ENCODE data around the gene GATA6. TPM values are rescaled to one million over a fixed set of nuclear protein-coding genes. Genes with fewer than 3 reads are reported as not detected.

Gene GATA6
- total RNA-seq, 1 experiment from 2014 or later = not detected

- no peak for DNase-seq
- no peak overlapping the region for H3K4me3 ChIP-seq (ENCODE audit: low read length)
- no peaks in the 10 kb centered on the region for H4K20me1 ChIP-seq (ENCODE audit: insufficient read depth, low read depth, low read length)
- no peaks in the 10 kb centered on the region for H3K4me1 ChIP-seq (ENCODE audit: low read length)
- no peaks in the 10 kb centered on the region for H3K27me3 ChIP-seq (ENCODE audit: low read length)
- H3K27ac ChIP-seq (ENCODE audit: low read length) = no peak overlapping the region
- no peaks in the 10 kb centered on the region for H3K79me2 ChIP-seq (ENCODE audit: low read length)
- H3K9ac ChIP-seq (ENCODE audit: low read length) = no peak overlapping the region
- no peak overlapping the region for H2AFZ ChIP-seq (ENCODE audit: low read length)
- no peaks in the 10 kb centered on the region for H3K9me3 ChIP-seq (ENCODE audit: low read length)
- H3K9me2 ChIP-seq (replicated peaks; ENCODE audit: insufficient read depth, low read length) = no peaks in the 10 kb centered on the region
- H3K36me3 ChIP-seq (ENCODE audit: insufficient read depth, low read length) = no peaks in the 10 kb centered on the region
- H3K4me2 ChIP-seq (ENCODE audit: low read depth, low read length, poor library complexity, severe bottlenecking) = no peak overlapping the region
Observed at GRCh38 chr18:22173928-22174301, 4.5 kb downstream of the GATA6 start.

GRCh38 chr18:22174341-22175145 is 5.2 kb downstream of the GATA6 start:
- Histone ChIP-seq H3K4me3 (ENCODE audit: low read length) (no peak overlapping the region), H3K79me2 (ENCODE audit: low read length) (no peaks in the 10 kb centered on the region), H3K4me1 (ENCODE audit: low read length) (no peaks in the 10 kb centered on the region), H3K36me3 (ENCODE audit: insufficient read depth, low read length) (no peaks in the 10 kb centered on the region), H4K20me1 (ENCODE audit: insufficient read depth, low read depth, low read length) (no peaks in the 10 kb centered on the region), H3K9me2 (replicated peaks; ENCODE audit: insufficient read depth, low read length) (no peaks in the 10 kb centered on the region), H2AFZ (ENCODE audit: low read length) (no peak overlapping the region), H3K27me3 (ENCODE audit: low read length) (no peaks in the 10 kb centered on the region), H3K27ac (ENCODE audit: low read length) (no peak overlapping the region), H3K9ac (ENCODE audit: low read length) (no peak overlapping the region), H3K9me3 (ENCODE audit: low read length) (no peaks in the 10 kb centered on the region), H3K4me2 (ENCODE audit: low read depth, low read length, poor library complexity, severe bottlenecking) (no peak overlapping the region)
- DNase-seq = no peak

GRCh38 chr18:22175346-22175745 is 6.0 kb downstream of the GATA6 start:
- no peak overlapping the region for H2AFZ ChIP-seq (ENCODE audit: low read length)
- no peaks in the 10 kb centered on the region for H4K20me1 ChIP-seq (ENCODE audit: insufficient read depth, low read depth, low read length)
- H3K27ac ChIP-seq (ENCODE audit: low read length) = no peak overlapping the region
- H3K9me3 ChIP-seq (ENCODE audit: low read length) = no peaks in the 10 kb centered on the region
- no peak overlapping the region for H3K4me2 ChIP-seq (ENCODE audit: low read depth, low read length, poor library complexity, severe bottlenecking)
- no peak for DNase-seq
- H3K9me2 ChIP-seq (replicated peaks; ENCODE audit: insufficient read depth, low read length) = no peaks in the 10 kb centered on the region
- H3K36me3 ChIP-seq (ENCODE audit: insufficient read depth, low read length) = no peaks in the 10 kb centered on the region
- no peaks in the 10 kb centered on the region for H3K4me1 ChIP-seq (ENCODE audit: low read length)
- no peaks in the 10 kb centered on the region for H3K79me2 ChIP-seq (ENCODE audit: low read length)
- no peak overlapping the region for H3K4me3 ChIP-seq (ENCODE audit: low read length)
- no peak overlapping the region for H3K9ac ChIP-seq (ENCODE audit: low read length)
- H3K27me3 ChIP-seq (ENCODE audit: low read length) = no peaks in the 10 kb centered on the region

GRCh38 chr18:22176420-22177326 is 7.3 kb downstream of the GATA6 start:
- Histone ChIP-seq H4K20me1 (ENCODE audit: insufficient read depth, low read depth, low read length) (no peaks in the 10 kb centered on the region), H3K9me2 (replicated peaks; ENCODE audit: insufficient read depth, low read length) (no peaks in the 10 kb centered on the region), H3K4me2 (ENCODE audit: low read depth, low read length, poor library complexity, severe bottlenecking) (no peak overlapping the region), H3K4me3 (ENCODE audit: low read length) (no peak overlapping the region), H3K27me3 (ENCODE audit: low read length) (no peaks in the 10 kb centered on the region), H3K27ac (ENCODE audit: low read length) (no peak overlapping the region), H3K36me3 (ENCODE audit: insufficient read depth, low read length) (no peaks in the 10 kb centered on the region), H3K79me2 (ENCODE audit: low read length) (no peaks in the 10 kb centered on the region), H3K4me1 (ENCODE audit: low read length) (no peaks in the 10 kb centered on the region), H3K9me3 (ENCODE audit: low read length) (no peaks in the 10 kb centered on the region), H3K9ac (ENCODE audit: low read length) (no peak overlapping the region), H2AFZ (ENCODE audit: low read length) (no peak overlapping the region)
- no peak for DNase-seq

- Histone ChIP-seq H4K20me1 (ENCODE audit: insufficient read depth, low read depth, low read length) (no peaks in the 10 kb centered on the region), H3K27ac (ENCODE audit: low read length) (no peak overlapping the region), H3K27me3 (ENCODE audit: low read length) (no peaks in the 10 kb centered on the region), H3K79me2 (ENCODE audit: low read length) (no peaks in the 10 kb centered on the region), H3K4me2 (ENCODE audit: low read depth, low read length, poor library complexity, severe bottlenecking) (no peak overlapping the region), H3K9ac (ENCODE audit: low read length) (no peak overlapping the region), H3K4me3 (ENCODE audit: low read length) (no peak overlapping the region), H3K9me3 (ENCODE audit: low read length) (no peaks in the 10 kb centered on the region), H3K36me3 (ENCODE audit: insufficient read depth, low read length) (no peaks in the 10 kb centered on the region), H2AFZ (ENCODE audit: low read length) (no peak overlapping the region), H3K9me2 (replicated peaks; ENCODE audit: insufficient read depth, low read length) (no peaks in the 10 kb centered on the region), H3K4me1 (ENCODE audit: low read length) (no peaks in the 10 kb centered on the region)
- DNase-seq = no peak
Observed at GRCh38 chr18:22177327-22177871, 8.0 kb downstream of the GATA6 start.

- Histone ChIP-seq H3K9me2 (replicated peaks; ENCODE audit: insufficient read depth, low read length) (no peaks in the 10 kb centered on the region), H3K27me3 (ENCODE audit: low read length) (no peaks in the 10 kb centered on the region), H3K4me2 (ENCODE audit: low read depth, low read length, poor library complexity, severe bottlenecking) (no peak overlapping the region), H3K4me3 (ENCODE audit: low read length) (no peak overlapping the region), H4K20me1 (ENCODE audit: insufficient read depth, low read depth, low read length) (no peaks in the 10 kb centered on the region), H3K27ac (ENCODE audit: low read length) (no peak overlapping the region), H3K79me2 (ENCODE audit: low read length) (no peaks in the 10 kb centered on the region), H3K9me3 (ENCODE audit: low read length) (no peaks in the 10 kb centered on the region), H3K36me3 (ENCODE audit: insufficient read depth, low read length) (no peaks in the 10 kb centered on the region), H3K4me1 (ENCODE audit: low read length) (no peaks in the 10 kb centered on the region), H3K9ac (ENCODE audit: low read length) (no peak overlapping the region), H2AFZ (ENCODE audit: low read length) (no peak overlapping the region)
- no peak for DNase-seq
Observed at GRCh38 chr18:22179174-22179573, 9.8 kb downstream of the GATA6 start.

GRCh38 chr18:22179631-22180030 is 10.2 kb downstream of the GATA6 start:
- Histone ChIP-seq H2AFZ (ENCODE audit: low read length) (no peak overlapping the region), H3K4me3 (ENCODE audit: low read length) (no peak overlapping the region), H3K9me3 (ENCODE audit: low read length) (no peaks in the 10 kb centered on the region), H3K4me1 (ENCODE audit: low read length) (no peaks in the 10 kb centered on the region), H3K79me2 (ENCODE audit: low read length) (no peaks in the 10 kb centered on the region), H3K4me2 (ENCODE audit: low read depth, low read length, poor library complexity, severe bottlenecking) (no peak overlapping the region), H3K9me2 (replicated peaks; ENCODE audit: insufficient read depth, low read length) (no peaks in the 10 kb centered on the region), H4K20me1 (ENCODE audit: insufficient read depth, low read depth, low read length) (no peaks in the 10 kb centered on the region), H3K27ac (ENCODE audit: low read length) (no peak overlapping the region), H3K9ac (ENCODE audit: low read length) (no peak overlapping the region), H3K27me3 (ENCODE audit: low read length) (no peaks in the 10 kb centered on the region), H3K36me3 (ENCODE audit: insufficient read depth, low read length) (no peaks in the 10 kb centered on the region)
- DNase-seq = no peak

GRCh38 chr18:22180722-22181121 is 11.3 kb downstream of the GATA6 start:
- H3K4me2 ChIP-seq (ENCODE audit: low read depth, low read length, poor library complexity, severe bottlenecking) = no peak overlapping the region
- no peaks in the 10 kb centered on the region for H3K9me2 ChIP-seq (replicated peaks; ENCODE audit: insufficient read depth, low read length)
- H2AFZ ChIP-seq (ENCODE audit: low read length) = no peak overlapping the region
- H4K20me1 ChIP-seq (ENCODE audit: insufficient read depth, low read depth, low read length) = no peaks in the 10 kb centered on the region
- no peak overlapping the region for H3K27ac ChIP-seq (ENCODE audit: low read length)
- no peaks in the 10 kb centered on the region for H3K79me2 ChIP-seq (ENCODE audit: low read length)
- no peaks in the 10 kb centered on the region for H3K9me3 ChIP-seq (ENCODE audit: low read length)
- H3K36me3 ChIP-seq (ENCODE audit: insufficient read depth, low read length) = no peaks in the 10 kb centered on the region
- H3K27me3 ChIP-seq (ENCODE audit: low read length) = no peaks in the 10 kb centered on the region
- no peak for DNase-seq
- no peaks in the 10 kb centered on the region for H3K4me1 ChIP-seq (ENCODE audit: low read length)
- no peak overlapping the region for H3K4me3 ChIP-seq (ENCODE audit: low read length)
- H3K9ac ChIP-seq (ENCODE audit: low read length) = no peak overlapping the region
